Heart left ventricle (tissue), 16 donors: ENCODE results near the gene HNRNPA2B1. TPM values are rescaled to one million over a fixed set of nuclear protein-coding genes. Genes with fewer than 3 reads are reported as not detected.

Source experiments
- ATAC-seq, 4 donors: fragments of 200-7000 bp; cut with Tn5 transposase; one replicate each; pipeline ENCODE4 v1.9.1; 2020 to 2022; ENCODE audit warnings: moderate library complexity in 4 of 4, mild to moderate bottlenecking in 3 of 4, moderate number of reproducible peaks in 1 of 4
- DNase-seq, 5 donors: peaks; one replicate each; pipeline ENCODE4 v3.0.0-alpha.2; 2020
- H3K27ac ChIP-seq, 12 donors: fragments of 200-600 bp; sonication (generic) in 4 of 12; one replicate each; pipeline versions ENCODE4 v1.5.0 to v1.8.0; 2016 to 2022; ENCODE audit warnings: mild to moderate bottlenecking in 2 of 12
- H3K27me3 ChIP-seq, 9 donors: fragments of 200-600 bp; sonication (generic) in 2 of 9; one replicate each; pipeline versions ENCODE4 v1.5.1 to v1.8.0; 2016 to 2022; ENCODE audit warnings: mild to moderate bottlenecking in 3 of 9
- H3K36me3 ChIP-seq, 9 donors: fragments of 200-600 bp; sonication (generic) in 2 of 9; one replicate each; pipeline versions ENCODE4 v1.5.0 to v1.8.0; 2018 to 2022; ENCODE audit warnings: mild to moderate bottlenecking in 2 of 9
- H3K4me1 ChIP-seq, 12 donors: fragments of 200-600 bp; sonication (generic) in 4 of 12; one replicate each; pipeline versions ENCODE4 v1.5.0 to v1.8.0; 2016 to 2022; ENCODE audit warnings: mild to moderate bottlenecking in 3 of 12
- H3K4me3 ChIP-seq, 12 donors: fragments of 200-600 bp; sonication (generic) in 4 of 12; one replicate each; pipeline versions ENCODE4 v1.5.0 to v1.8.0; 2017 to 2022; ENCODE audit warnings: mild to moderate bottlenecking in 9 of 12, moderate library complexity in 4 of 12
- H3K9me3 ChIP-seq, 12 donors: fragments of 200-600 bp; sonication (generic) in 4 of 12; one replicate each; pipeline versions ENCODE4 v1.5.0 to v1.8.0; 2016 to 2022; ENCODE audit warnings: mild to moderate bottlenecking in 1 of 12
- CTCF ChIP-seq, 12 donors: fragments of 200-600 bp; sonication (generic) in 4 of 12; IDR thresholded peaks; one replicate each; pipeline versions ENCODE4 v1.5.0 to v1.8.0; 2018 to 2022; ENCODE audit warnings: antibody characterized with exemption in 12 of 12, mild to moderate bottlenecking in 5 of 12
- POLR2A ChIP-seq, 2 donors: fragments of 450-650 bp; IDR thresholded peaks; one replicate each; pipeline ENCODE4 v1.6.1; 2017; ENCODE audit warnings: antibody characterized with exemption in 2 of 2, mild to moderate bottlenecking in 2 of 2, moderate library complexity in 2 of 2
- WGBS, 4 donors: extraction: QIAGEN DNeasy Blood & Tissue Kit in 2 of 4; methylation state at CpG; one replicate each; pipeline versions ENCODE4 v1.1.5 to v1.1.7; 2013 to 2018; 5-methylcytosine and 5-hydroxymethylcytosine counted together
- intact Hi-C, 10 donors: fragments of 100-400 bp; cut with DNase I; formaldehyde crosslinking; loops; one replicate each; pipeline versions ENCODE4 v1.11.1 to v1.14.2; 2022
- polyA plus RNA-seq, 2 donors: library from polyadenylated mRNA; stranded (reverse); fragments of 200-250 nt; gene quantifications; one replicate each; pipeline ENCODE4 v1.2.3, GENCODE V29; 2013
- total RNA-seq, 9 donors: library from RNA; depleted of rRNA in 2 of 9; stranded (reverse); fragments of >200 nt in 2 of 9; fragmentation: NEBNext Ultra II Directional in 3 of 9; extraction: Animal tissue kit (Norgen Biotek cat#: 25700) in 3 of 9; gene quantifications; one replicate each; pipeline versions ENCODE4 v1.1.0 to v1.2.4, GENCODE V29; 2016 to 2023
- donor health status: ischemic (EF 13 %, LVEDD 7.1; RV severe dilation, severe dysfunction).
- donor health status: healthy with polysubstance abuse.
- donor health status: DM: no; HTN: yes; CAD: no.
- donor health status: DM: no; HTN: no; CAD: no.
- donor health status: ischemic (EF 25% LVEDD 6.9; RV normal size, moderate dysfunction).
- donor health status: ischemic (EF 25% LVEDD 5.7; RV mildly dilated, moderate dysfunction).
- donor health status: healthy.
- donor health status: DM: yes; HTN: yes; CAD: no.
- donor health status: ischemic (EF 35%, LVEDD 5.7; RV mildly dilated, moderate dysfunction).
- donor health status: nonischemic (EF 11% LVEDD 7.7; RV severe dilation, severe dysfunction).
- donor health status: DM: yes; HTN: yes; CAD: no.
- donor health status: PGD.
- donor health status: ischemic (EF 29% LVEDD 5.4; RV normal size, mild dysfunction).
- donor health status: nonischemic (EF 23%, LVEDD 6.1; RV moderate dilation, normal function).

Gene HNRNPA2B1
- total and polyA plus RNA-seq, 11 donors, result 142 to 732 (median 378) TPM

GRCh38 chr7:26183545-26184280, 16.8 kb downstream of the HNRNPA2B1 start:
- no peak for ATAC-seq
- peaks cover 0 to 51% (median 35%) of the 10 kb centered on the region in 9 donors for H3K36me3 ChIP-seq
- peaks cover 0 to 70% (median 19%) of the 10 kb centered on the region in 12 donors for H3K4me1 ChIP-seq
- H3K27me3 ChIP-seq, result no peaks in the 10 kb centered on the region
- 65 to 81% (median 68%) methylated on average over 4 of the region's 4 CpGs for WGBS, 4 donors
- intact Hi-C loops, result no loop called here
- no peak for DNase-seq
- H3K4me3 ChIP-seq, result no peak overlapping the region
- no peaks in the 10 kb centered on the region for H3K9me3 ChIP-seq
- peak overlapping the region in 6 of 12 donors; percentile 4 to 52 (median 27) for H3K27ac ChIP-seq
- TF ChIP-seq POLR2A (IDR thresholded peaks at IDR 0.05), result no peak
- TF ChIP-seq CTCF (IDR thresholded peaks at IDR 0.05), result no peak

- Histone ChIP-seq H3K27me3 (no peaks in the 10 kb centered on the region), H3K9me3 (no peaks in the 10 kb centered on the region), H3K4me1 (peaks cover 0 to 62% (median 19%) of the 10 kb centered on the region in 12 donors), H3K36me3 (peaks cover 0 to 41% (median 25%) of the 10 kb centered on the region in 9 donors), H3K4me3 (no peak overlapping the region), H3K27ac (peak overlapping the region in 1 of 12 donors; percentile 52)
- WGBS, 4 donors, result 85% methylated on average over 8 of the region's 8 CpGs
- intact Hi-C loops, result no loop called here
- no peak for TF ChIP-seq CTCF (IDR thresholded peaks at IDR 0.05)
- TF ChIP-seq POLR2A (IDR thresholded peaks at IDR 0.05), result no peak
- DNase-seq, result no peak
- peak in 2 of 4 donors; percentile 5 to 6 for ATAC-seq
Observed at GRCh38 chr7:26182706-26183105, 17.8 kb downstream of the HNRNPA2B1 start.

GRCh38 chr7:26182283-26182682, 18.3 kb downstream of the HNRNPA2B1 start:
- Histone ChIP-seq H3K4me3 (no peak overlapping the region), H3K9me3 (no peaks in the 10 kb centered on the region), H3K27me3 (no peaks in the 10 kb centered on the region), H3K36me3 (peaks cover 0 to 37% (median 21%) of the 10 kb centered on the region in 9 donors), H3K4me1 (peaks cover 0 to 58% (median 19%) of the 10 kb centered on the region in 12 donors), H3K27ac (peak overlapping the region in 1 of 12 donors; percentile 52)
- 52 to 62% (median 55%) methylated on average over 6 of the region's 6 CpGs for WGBS, 4 donors
- ATAC-seq (peak in 2 of 4 donors; percentile 6 to 10), DNase-seq (peak in 1 of 5 donors; percentile 32)
- intact Hi-C loops, result no loop called here
- no peak for TF ChIP-seq POLR2A (IDR thresholded peaks at IDR 0.05)
- no peak for TF ChIP-seq CTCF (IDR thresholded peaks at IDR 0.05)

GRCh38 chr7:26181474-26182227, 18.9 kb downstream of the HNRNPA2B1 start:
- DNase-seq (no peak), ATAC-seq (no peak)
- intact Hi-C loops, result no loop called here
- WGBS, 4 donors, result 63 to 90% (median 78%) methylated on average over 3 of the region's 3 CpGs
- H3K36me3 ChIP-seq, result peaks cover 0 to 31% (median 15%) of the 10 kb centered on the region in 9 donors
- H3K27ac ChIP-seq, result peak overlapping the region in 2 of 12 donors; percentile 11 to 42
- no peaks in the 10 kb centered on the region for H3K27me3 ChIP-seq
- TF ChIP-seq CTCF (IDR thresholded peaks at IDR 0.05) (no peak), POLR2A (IDR thresholded peaks at IDR 0.05) (no peak)
- no peaks in the 10 kb centered on the region for H3K9me3 ChIP-seq
- no peak overlapping the region for H3K4me3 ChIP-seq
- H3K4me1 ChIP-seq, result peaks cover 0 to 52% (median 19%) of the 10 kb centered on the region in 12 donors
